ENCODE data around the gene DYNC1H1. TPM values are rescaled to one million over a fixed set of nuclear protein-coding genes. Genes with fewer than 3 reads are reported as not detected.

Gene DYNC1H1
- total and polyA plus RNA-seq, 2 of the 13 experiments (the other 11 are each of a cell fraction or from before 2014, with no cell fraction given) = 74.4 to 239 TPM

DNA sequence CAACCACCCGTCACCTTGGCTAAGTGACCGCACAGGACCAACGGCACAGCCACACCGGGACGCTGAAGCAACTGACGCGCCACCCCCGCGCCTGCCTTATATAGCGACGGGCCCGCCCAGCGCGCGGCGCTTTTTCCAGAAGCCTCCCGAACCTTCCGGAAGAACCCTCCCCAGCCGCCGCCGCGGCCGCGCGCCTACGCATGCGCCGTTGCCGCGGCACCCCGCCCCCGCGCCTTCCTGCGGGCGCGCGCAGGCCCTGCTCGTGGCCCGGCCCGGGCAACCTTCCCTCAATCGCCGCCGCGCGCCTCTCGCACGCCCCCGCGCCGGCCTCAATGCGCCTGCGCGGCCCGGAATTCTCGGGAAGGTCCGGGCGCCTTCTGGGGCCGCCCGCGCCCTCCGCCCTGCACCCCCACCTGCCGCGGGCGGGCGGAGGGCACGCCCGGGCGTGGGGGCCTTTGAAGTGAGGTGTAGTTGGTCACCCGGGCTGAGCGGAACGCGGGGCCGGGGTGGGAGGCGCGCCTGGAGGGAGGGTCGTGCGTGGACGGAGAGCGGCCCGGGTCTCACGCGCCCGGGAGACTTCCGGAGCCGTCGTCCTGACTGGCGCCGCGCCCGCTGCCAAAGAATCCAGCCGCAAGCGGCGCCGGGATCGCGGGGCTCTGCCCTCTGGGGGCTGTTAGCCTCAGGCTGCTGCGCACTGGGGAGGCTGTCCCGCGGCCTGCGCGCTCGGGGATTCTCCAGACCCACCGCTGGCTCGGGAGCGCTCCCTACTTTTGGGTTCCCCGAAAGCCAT lies 122.8 kb downstream of the DYNC1H1 start, which contains the start of gene HSP90AA1 (continued):
- TF ChIP-seq TAF1 (CRISPR knock-in tag; IDR thresholded peaks at IDR 0.05) (peak; percentile 72), BORCS8-MEF2B (CRISPR knock-in tag; IDR thresholded peaks at IDR 0.05) (peak; percentile 50; the same call in 1 of the 2 replicates), ZBTB7A (CRISPR knock-in tag; IDR thresholded peaks at IDR 0.05) (0 out of 2 replicates have a peak, but pooled peaks have one; percentile 42), ZNF7 (CRISPR knock-in tag; IDR thresholded peaks at IDR 0.05) (no peak; the same call in 1 of the 2 replicates), FOXC1 (CRISPR knock-in tag; IDR thresholded peaks at IDR 0.05; ENCODE audit: borderline replicate concordance) (peak; percentile 3; the same call in 1 of the 2 replicates), CBFB (CRISPR knock-in tag; IDR thresholded peaks at IDR 0.05) (no peak), ZNF883 (CRISPR knock-in tag; IDR thresholded peaks at IDR 0.05; ENCODE audit: not compliant biosample characterization) (peak; percentile 48), ZFY (CRISPR knock-in tag; IDR thresholded peaks at IDR 0.05) (peak; percentile 83), ZNF781 (CRISPR knock-in tag; IDR thresholded peaks at IDR 0.05; ENCODE audit: borderline replicate concordance, not compliant biosample characterization) (no peak), ZNF674 (CRISPR knock-in tag; IDR thresholded peaks at IDR 0.05; ENCODE audit: low read depth) (0 out of 2 replicates have a peak, but pooled peaks have one; percentile 44), ZNF468 (CRISPR knock-in tag; IDR thresholded peaks at IDR 0.05) (no peak), ELF4 (CRISPR knock-in tag; IDR thresholded peaks at IDR 0.05; ENCODE audit: borderline replicate concordance) (no peak), ZNF546 (CRISPR knock-in tag; conservative IDR thresholded peaks at IDR 0.05) (no peak; the same call in 1 of the 2 replicates), SYNCRIP (IDR thresholded peaks at IDR 0.05; ENCODE audit: insufficient read depth, low read depth, low read length) (no peak), GTF2F1 (IDR thresholded peaks at IDR 0.05; ENCODE audit: low read length) (peak; percentile 91)
- TF ChIP-seq, protein P1, sequence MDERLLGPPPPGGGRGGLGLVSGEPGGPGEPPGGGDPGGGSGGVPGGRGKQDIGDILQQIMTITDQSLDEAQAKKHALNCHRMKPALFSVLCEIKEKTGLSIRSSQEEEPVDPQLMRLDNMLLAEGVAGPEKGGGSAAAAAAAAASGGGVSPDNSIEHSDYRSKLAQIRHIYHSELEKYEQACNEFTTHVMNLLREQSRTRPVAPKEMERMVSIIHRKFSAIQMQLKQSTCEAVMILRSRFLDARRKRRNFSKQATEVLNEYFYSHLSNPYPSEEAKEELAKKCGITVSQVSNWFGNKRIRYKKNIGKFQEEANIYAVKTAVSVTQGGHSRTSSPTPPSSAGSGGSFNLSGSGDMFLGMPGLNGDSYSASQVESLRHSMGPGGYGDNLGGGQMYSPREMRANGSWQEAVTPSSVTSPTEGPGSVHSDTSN (CRISPR knock-in tag; IDR thresholded peaks at IDR 0.05) = no peak
- TF ChIP-seq, protein P2, sequence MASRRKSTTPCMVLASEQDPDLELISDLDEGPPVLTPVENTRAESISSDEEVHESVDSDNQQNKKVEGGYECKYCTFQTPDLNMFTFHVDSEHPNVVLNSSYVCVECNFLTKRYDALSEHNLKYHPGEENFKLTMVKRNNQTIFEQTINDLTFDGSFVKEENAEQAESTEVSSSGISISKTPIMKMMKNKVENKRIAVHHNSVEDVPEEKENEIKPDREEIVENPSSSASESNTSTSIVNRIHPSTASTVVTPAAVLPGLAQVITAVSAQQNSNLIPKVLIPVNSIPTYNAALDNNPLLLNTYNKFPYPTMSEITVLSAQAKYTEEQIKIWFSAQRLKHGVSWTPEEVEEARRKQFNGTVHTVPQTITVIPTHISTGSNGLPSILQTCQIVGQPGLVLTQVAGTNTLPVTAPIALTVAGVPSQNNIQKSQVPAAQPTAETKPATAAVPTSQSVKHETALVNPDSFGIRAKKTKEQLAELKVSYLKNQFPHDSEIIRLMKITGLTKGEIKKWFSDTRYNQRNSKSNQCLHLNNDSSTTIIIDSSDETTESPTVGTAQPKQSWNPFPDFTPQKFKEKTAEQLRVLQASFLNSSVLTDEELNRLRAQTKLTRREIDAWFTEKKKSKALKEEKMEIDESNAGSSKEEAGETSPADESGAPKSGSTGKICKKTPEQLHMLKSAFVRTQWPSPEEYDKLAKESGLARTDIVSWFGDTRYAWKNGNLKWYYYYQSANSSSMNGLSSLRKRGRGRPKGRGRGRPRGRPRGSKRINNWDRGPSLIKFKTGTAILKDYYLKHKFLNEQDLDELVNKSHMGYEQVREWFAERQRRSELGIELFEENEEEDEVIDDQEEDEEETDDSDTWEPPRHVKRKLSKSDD (CRISPR knock-in tag; IDR thresholded peaks at IDR 0.05; ENCODE audit: low read depth) = 0 out of 2 replicates have a peak, but pooled peaks have one; percentile 46
- TF ChIP-seq, protein P3, sequence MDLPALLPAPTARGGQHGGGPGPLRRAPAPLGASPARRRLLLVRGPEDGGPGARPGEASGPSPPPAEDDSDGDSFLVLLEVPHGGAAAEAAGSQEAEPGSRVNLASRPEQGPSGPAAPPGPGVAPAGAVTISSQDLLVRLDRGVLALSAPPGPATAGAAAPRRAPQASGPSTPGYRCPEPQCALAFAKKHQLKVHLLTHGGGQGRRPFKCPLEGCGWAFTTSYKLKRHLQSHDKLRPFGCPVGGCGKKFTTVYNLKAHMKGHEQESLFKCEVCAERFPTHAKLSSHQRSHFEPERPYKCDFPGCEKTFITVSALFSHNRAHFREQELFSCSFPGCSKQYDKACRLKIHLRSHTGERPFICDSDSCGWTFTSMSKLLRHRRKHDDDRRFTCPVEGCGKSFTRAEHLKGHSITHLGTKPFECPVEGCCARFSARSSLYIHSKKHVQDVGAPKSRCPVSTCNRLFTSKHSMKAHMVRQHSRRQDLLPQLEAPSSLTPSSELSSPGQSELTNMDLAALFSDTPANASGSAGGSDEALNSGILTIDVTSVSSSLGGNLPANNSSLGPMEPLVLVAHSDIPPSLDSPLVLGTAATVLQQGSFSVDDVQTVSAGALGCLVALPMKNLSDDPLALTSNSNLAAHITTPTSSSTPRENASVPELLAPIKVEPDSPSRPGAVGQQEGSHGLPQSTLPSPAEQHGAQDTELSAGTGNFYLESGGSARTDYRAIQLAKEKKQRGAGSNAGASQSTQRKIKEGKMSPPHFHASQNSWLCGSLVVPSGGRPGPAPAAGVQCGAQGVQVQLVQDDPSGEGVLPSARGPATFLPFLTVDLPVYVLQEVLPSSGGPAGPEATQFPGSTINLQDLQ (CRISPR knock-in tag; IDR thresholded peaks at IDR 0.05) = peak; percentile 21; the same call in 1 of the 2 replicates
- TF ChIP-seq, protein P4, sequence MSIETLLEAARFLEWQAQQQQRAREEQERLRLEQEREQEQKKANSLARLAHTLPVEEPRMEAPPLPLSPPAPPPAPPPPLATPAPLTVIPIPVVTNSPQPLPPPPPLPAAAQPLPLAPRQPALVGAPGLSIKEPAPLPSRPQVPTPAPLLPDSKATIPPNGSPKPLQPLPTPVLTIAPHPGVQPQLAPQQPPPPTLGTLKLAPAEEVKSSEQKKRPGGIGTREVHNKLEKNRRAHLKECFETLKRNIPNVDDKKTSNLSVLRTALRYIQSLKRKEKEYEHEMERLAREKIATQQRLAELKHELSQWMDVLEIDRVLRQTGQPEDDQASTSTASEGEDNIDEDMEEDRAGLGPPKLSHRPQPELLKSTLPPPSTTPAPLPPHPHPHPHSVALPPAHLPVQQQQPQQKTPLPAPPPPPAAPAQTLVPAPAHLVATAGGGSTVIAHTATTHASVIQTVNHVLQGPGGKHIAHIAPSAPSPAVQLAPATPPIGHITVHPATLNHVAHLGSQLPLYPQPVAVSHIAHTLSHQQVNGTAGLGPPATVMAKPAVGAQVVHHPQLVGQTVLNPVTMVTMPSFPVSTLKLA (IDR thresholded peaks at IDR 0.05) = no peak
